Measurements from ENCODE around the gene ITSN1. TPM values are rescaled to one million over a fixed set of nuclear protein-coding genes. Genes with fewer than 3 reads are reported as not detected.

The ITSN1 gene
- total and polyA plus RNA-seq, 4 donors: 20.3 to 112 (median 40.2) TPM

DNA sequence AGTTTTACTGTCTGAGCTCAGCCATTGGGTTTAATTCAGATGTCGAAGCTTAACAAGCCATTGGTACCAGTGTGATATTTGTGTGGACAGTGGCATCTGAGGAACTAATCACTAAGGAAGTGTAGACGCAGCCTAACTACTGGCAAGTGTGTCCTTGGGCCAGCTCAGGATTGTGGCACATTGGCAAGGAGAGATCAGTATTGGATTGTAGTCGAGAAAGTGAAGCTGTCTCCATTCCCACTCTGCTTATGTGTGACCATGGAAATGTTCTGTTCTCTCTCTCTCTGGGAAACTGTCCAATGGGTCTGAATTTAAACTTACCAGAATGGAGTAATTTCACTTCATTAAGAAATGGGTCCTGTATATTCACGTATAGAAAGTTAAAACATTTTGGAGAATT, 112.2 kb downstream of the ITSN1 start:
- 86% methylated on average over 4 of the region's 4 CpGs for WGBS
- TF ChIP-seq, protein P1, sequence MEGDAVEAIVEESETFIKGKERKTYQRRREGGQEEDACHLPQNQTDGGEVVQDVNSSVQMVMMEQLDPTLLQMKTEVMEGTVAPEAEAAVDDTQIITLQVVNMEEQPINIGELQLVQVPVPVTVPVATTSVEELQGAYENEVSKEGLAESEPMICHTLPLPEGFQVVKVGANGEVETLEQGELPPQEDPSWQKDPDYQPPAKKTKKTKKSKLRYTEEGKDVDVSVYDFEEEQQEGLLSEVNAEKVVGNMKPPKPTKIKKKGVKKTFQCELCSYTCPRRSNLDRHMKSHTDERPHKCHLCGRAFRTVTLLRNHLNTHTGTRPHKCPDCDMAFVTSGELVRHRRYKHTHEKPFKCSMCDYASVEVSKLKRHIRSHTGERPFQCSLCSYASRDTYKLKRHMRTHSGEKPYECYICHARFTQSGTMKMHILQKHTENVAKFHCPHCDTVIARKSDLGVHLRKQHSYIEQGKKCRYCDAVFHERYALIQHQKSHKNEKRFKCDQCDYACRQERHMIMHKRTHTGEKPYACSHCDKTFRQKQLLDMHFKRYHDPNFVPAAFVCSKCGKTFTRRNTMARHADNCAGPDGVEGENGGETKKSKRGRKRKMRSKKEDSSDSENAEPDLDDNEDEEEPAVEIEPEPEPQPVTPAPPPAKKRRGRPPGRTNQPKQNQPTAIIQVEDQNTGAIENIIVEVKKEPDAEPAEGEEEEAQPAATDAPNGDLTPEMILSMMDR (IDR thresholded peaks at IDR 0.05; ENCODE audit: low read depth, low read length, missing input control): no peak
- TF ChIP-seq RXRA (IDR thresholded peaks at IDR 0.05) (no peak), HNF4A (conservative IDR thresholded peaks at IDR 0.05) (no peak), SP1 (IDR thresholded peaks at IDR 0.05) (no peak), HNF4G (IDR thresholded peaks at IDR 0.05) (no peak), NR2F2 (IDR thresholded peaks at IDR 0.05) (no peak), EGR1 (IDR thresholded peaks at IDR 0.05; ENCODE audit: low read depth in 2 of 2) (no peak), FOXA2 (IDR thresholded peaks at IDR 0.05) (no peak), TAF1 (conservative IDR thresholded peaks at IDR 0.05) (no peak), RAD21 (IDR thresholded peaks at IDR 0.05) (no peak), YY1 (IDR thresholded peaks at IDR 0.05) (no peak), JUND (IDR thresholded peaks at IDR 0.05) (no peak), GABPA (IDR thresholded peaks at IDR 0.05 in 1 of 2, conservative IDR thresholded peaks at IDR 0.05 in 1 of 2) (no peak), FOXA1 (IDR thresholded peaks at IDR 0.05) (no peak)
- TF ChIP-seq, protein P2, sequence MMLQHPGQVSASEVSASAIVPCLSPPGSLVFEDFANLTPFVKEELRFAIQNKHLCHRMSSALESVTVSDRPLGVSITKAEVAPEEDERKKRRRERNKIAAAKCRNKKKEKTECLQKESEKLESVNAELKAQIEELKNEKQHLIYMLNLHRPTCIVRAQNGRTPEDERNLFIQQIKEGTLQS (IDR thresholded peaks at IDR 0.05): no peak
- TF ChIP-seq, protein P3, sequence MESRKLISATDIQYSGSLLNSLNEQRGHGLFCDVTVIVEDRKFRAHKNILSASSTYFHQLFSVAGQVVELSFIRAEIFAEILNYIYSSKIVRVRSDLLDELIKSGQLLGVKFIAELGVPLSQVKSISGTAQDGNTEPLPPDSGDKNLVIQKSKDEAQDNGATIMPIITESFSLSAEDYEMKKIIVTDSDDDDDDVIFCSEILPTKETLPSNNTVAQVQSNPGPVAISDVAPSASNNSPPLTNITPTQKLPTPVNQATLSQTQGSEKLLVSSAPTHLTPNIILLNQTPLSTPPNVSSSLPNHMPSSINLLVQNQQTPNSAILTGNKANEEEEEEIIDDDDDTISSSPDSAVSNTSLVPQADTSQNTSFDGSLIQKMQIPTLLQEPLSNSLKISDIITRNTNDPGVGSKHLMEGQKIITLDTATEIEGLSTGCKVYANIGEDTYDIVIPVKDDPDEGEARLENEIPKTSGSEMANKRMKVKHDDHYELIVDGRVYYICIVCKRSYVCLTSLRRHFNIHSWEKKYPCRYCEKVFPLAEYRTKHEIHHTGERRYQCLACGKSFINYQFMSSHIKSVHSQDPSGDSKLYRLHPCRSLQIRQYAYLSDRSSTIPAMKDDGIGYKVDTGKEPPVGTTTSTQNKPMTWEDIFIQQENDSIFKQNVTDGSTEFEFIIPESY (IDR thresholded peaks at IDR 0.05): no peak
- TF ChIP-seq, protein P4, sequence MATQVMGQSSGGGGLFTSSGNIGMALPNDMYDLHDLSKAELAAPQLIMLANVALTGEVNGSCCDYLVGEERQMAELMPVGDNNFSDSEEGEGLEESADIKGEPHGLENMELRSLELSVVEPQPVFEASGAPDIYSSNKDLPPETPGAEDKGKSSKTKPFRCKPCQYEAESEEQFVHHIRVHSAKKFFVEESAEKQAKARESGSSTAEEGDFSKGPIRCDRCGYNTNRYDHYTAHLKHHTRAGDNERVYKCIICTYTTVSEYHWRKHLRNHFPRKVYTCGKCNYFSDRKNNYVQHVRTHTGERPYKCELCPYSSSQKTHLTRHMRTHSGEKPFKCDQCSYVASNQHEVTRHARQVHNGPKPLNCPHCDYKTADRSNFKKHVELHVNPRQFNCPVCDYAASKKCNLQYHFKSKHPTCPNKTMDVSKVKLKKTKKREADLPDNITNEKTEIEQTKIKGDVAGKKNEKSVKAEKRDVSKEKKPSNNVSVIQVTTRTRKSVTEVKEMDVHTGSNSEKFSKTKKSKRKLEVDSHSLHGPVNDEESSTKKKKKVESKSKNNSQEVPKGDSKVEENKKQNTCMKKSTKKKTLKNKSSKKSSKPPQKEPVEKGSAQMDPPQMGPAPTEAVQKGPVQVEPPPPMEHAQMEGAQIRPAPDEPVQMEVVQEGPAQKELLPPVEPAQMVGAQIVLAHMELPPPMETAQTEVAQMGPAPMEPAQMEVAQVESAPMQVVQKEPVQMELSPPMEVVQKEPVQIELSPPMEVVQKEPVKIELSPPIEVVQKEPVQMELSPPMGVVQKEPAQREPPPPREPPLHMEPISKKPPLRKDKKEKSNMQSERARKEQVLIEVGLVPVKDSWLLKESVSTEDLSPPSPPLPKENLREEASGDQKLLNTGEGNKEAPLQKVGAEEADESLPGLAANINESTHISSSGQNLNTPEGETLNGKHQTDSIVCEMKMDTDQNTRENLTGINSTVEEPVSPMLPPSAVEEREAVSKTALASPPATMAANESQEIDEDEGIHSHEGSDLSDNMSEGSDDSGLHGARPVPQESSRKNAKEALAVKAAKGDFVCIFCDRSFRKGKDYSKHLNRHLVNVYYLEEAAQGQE (IDR thresholded peaks at IDR 0.05): no peak
- no peak overlapping the region for H3K4me3 ChIP-seq (ENCODE audit: low read depth in 1 of 3, low read length in 3 of 3)
- peaks cover 3 to 5% (median 4%) of the 10 kb centered on the region in 4 donors for H3K36me3 ChIP-seq (ENCODE audit: control insufficient read depth in 4 of 4, insufficient read depth in 3 of 4, low read depth in 1 of 4, low read length in 3 of 4)
- H3K27ac ChIP-seq (ENCODE audit: low read depth in 1 of 2, low read length in 2 of 2): no peak overlapping the region
- no peaks in the 10 kb centered on the region for H3K9me3 ChIP-seq (ENCODE audit: control insufficient read depth in 4 of 4, low read length in 3 of 4)
- peaks cover 0 to 2% (median 0%) of the 10 kb centered on the region in 4 donors for H3K4me1 ChIP-seq (ENCODE audit: control insufficient read depth in 4 of 4, insufficient read depth in 4 of 4, low read length in 3 of 4)
- no peak overlapping the region for H3K9ac ChIP-seq (ENCODE audit: low read depth in 1 of 2, low read length in 2 of 2)
- no peaks in the 10 kb centered on the region for H3K27me3 ChIP-seq (ENCODE audit: control insufficient read depth in 4 of 4, insufficient read depth in 4 of 4, low read length in 3 of 4)
- DNase-seq (ENCODE audit: low spot score): no peak

DNA sequence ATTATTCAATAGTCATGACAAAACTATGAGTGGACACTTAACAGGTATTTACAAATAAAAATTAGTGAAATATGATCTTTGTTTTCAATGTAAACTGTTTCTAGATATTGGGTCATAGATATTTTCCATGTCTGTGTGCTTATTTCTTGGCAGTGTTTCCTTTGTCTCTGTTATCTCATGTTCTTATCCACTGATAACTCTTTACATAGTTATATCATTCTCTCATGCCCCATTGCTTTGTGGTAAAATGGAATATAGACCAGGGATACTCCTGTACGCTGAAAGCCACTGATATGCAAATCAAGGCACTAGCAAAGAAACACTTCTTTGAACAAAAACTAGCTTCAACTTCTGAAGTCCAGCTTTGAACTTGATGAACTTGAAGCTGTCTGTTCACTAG, 113.1 kb downstream of the ITSN1 start:
- Histone ChIP-seq H3K9ac (ENCODE audit: low read depth in 1 of 2, low read length in 2 of 2) (no peak overlapping the region), H3K9me3 (ENCODE audit: control insufficient read depth in 4 of 4, low read length in 3 of 4) (no peaks in the 10 kb centered on the region), H3K36me3 (ENCODE audit: control insufficient read depth in 4 of 4, insufficient read depth in 3 of 4, low read depth in 1 of 4, low read length in 3 of 4) (peaks cover 2 to 5% (median 3%) of the 10 kb centered on the region in 4 donors), H3K27me3 (ENCODE audit: control insufficient read depth in 4 of 4, insufficient read depth in 4 of 4, low read length in 3 of 4) (no peaks in the 10 kb centered on the region), H3K4me3 (ENCODE audit: low read depth in 1 of 3, low read length in 3 of 3) (no peak overlapping the region), H3K4me1 (ENCODE audit: control insufficient read depth in 4 of 4, insufficient read depth in 4 of 4, low read length in 3 of 4) (peaks cover 0 to 1% (median 0%) of the 10 kb centered on the region in 4 donors), H3K27ac (ENCODE audit: low read depth in 1 of 2, low read length in 2 of 2) (no peak overlapping the region)
- WGBS: 89% methylated on average over 1 of the region's 1 CpG
- DNase-seq (ENCODE audit: low spot score): no peak
- TF ChIP-seq RAD21 (IDR thresholded peaks at IDR 0.05) (no peak), SP1 (IDR thresholded peaks at IDR 0.05) (no peak)
- TF ChIP-seq, protein P1 (IDR thresholded peaks at IDR 0.05; ENCODE audit: low read depth, low read length, missing input control): no peak

Data from liver (tissue), 9 donors.